Central memory CD8-positive, alpha-beta T cell (primary cell): Measurements from ENCODE around the gene GUCY2D.

Experiments
- ATAC-seq: fragments of 150-1000 bp; cut with Tn5 transposase; replicated peaks from 2 replicates; pipeline ENCODE4 v1.10.0; 2022; ENCODE audit warnings: mild to moderate bottlenecking, moderate FRiP score, moderate number of reproducible peaks; ENCODE audit not compliant: poor library complexity, severe bottlenecking; ENCODE audit errors: extremely low read depth
- DNase-seq, 2 donors: peaks; one replicate each; pipeline ENCODE4 v3.0.0; 2021; ENCODE audit warnings: low spot score in 2 of 2
- H3K27ac Mint-ChIP-seq: one replicate; pipeline ENCODE4 v1.8.0; 2022; ENCODE audit warnings: low read depth, mild to moderate bottlenecking, moderate library complexity, mixed read lengths
- H3K27me3 Mint-ChIP-seq: one replicate; pipeline ENCODE4 v1.8.0; 2022; ENCODE audit warnings: mixed read lengths
- H3K36me3 Mint-ChIP-seq: one replicate; pipeline ENCODE4 v1.8.0; 2022; ENCODE audit warnings: mild to moderate bottlenecking, moderate library complexity, mixed read lengths; ENCODE audit not compliant: insufficient read depth
- H3K4me1 Mint-ChIP-seq: one replicate; pipeline ENCODE4 v1.8.0; 2022; ENCODE audit warnings: mixed read lengths
- H3K4me3 Mint-ChIP-seq: one replicate; pipeline ENCODE4 v1.8.0; 2022; ENCODE audit warnings: mild to moderate bottlenecking, moderate library complexity, mixed read lengths
- H3K9me3 Mint-ChIP-seq: one replicate; pipeline ENCODE4 v1.8.0; 2022; ENCODE audit warnings: mixed read lengths

GUCY2D gene

GRCh38 chr17:8046929-8047768 lies 44.7 kb downstream of the GUCY2D start:
- Mint-ChIP-seq H3K4me3 (no peak overlapping the region), H3K36me3 (no peaks in the 10 kb centered on the region), H3K4me1 (no peaks in the 10 kb centered on the region), H3K27ac (no peak overlapping the region), H3K9me3 (no peaks in the 10 kb centered on the region), H3K27me3 (peaks cover 35% of the 10 kb centered on the region)
- DNase-seq (no peak), ATAC-seq (no peak)

- DNase-seq (no peak), ATAC-seq (no peak)
- Mint-ChIP-seq H3K27me3 (peaks cover 34% of the 10 kb centered on the region), H3K4me3 (no peak overlapping the region), H3K27ac (no peak overlapping the region), H3K36me3 (no peaks in the 10 kb centered on the region), H3K9me3 (no peaks in the 10 kb centered on the region), H3K4me1 (no peaks in the 10 kb centered on the region)
These were observed 45.3 kb downstream of the GUCY2D start for GRCh38 chr17:8047769-8048110.

GRCh38 chr17:8048236-8048635 lies 45.8 kb downstream of the GUCY2D start:
- ATAC-seq: no peak
- H3K9me3 Mint-ChIP-seq: no peaks in the 10 kb centered on the region
- H3K27me3 Mint-ChIP-seq: peaks cover 29% of the 10 kb centered on the region
- no peaks in the 10 kb centered on the region for H3K36me3 Mint-ChIP-seq
- no peak for DNase-seq
- H3K4me3 Mint-ChIP-seq: no peak overlapping the region
- H3K4me1 Mint-ChIP-seq: no peaks in the 10 kb centered on the region
- H3K27ac Mint-ChIP-seq: no peak overlapping the region

- DNase-seq (no peak), ATAC-seq (no peak)
- Mint-ChIP-seq H3K4me1 (no peaks in the 10 kb centered on the region), H3K27me3 (peaks cover 24% of the 10 kb centered on the region), H3K9me3 (no peaks in the 10 kb centered on the region), H3K36me3 (no peaks in the 10 kb centered on the region), H3K4me3 (no peak overlapping the region), H3K27ac (no peak overlapping the region)
These were observed 46.3 kb downstream of the GUCY2D start for GRCh38 chr17:8048736-8049135.

GRCh38 chr17:8051831-8052230 lies 49.4 kb downstream of the GUCY2D start:
- H3K4me1 Mint-ChIP-seq: peaks cover 5% of the 10 kb centered on the region
- no peak for DNase-seq
- no peaks in the 10 kb centered on the region for H3K36me3 Mint-ChIP-seq

GRCh38 chr17:8052256-8053252 lies 50.1 kb downstream of the GUCY2D start:
- H3K4me3 Mint-ChIP-seq: no peak overlapping the region

More at GRCh38 chr17:8051831-8052230, 49.4 kb downstream of the GUCY2D start:
- ATAC-seq: no peak
- Mint-ChIP-seq H3K27ac (no peak overlapping the region), H3K27me3 (peaks cover 5% of the 10 kb centered on the region), H3K4me3 (no peak overlapping the region), H3K9me3 (no peaks in the 10 kb centered on the region)

GRCh38 chr17:8053600-8053999 lies 51.2 kb downstream of the GUCY2D start:
- Mint-ChIP-seq H3K27me3 (peaks cover 2% of the 10 kb centered on the region), H3K27ac (no peak overlapping the region), H3K9me3 (no peaks in the 10 kb centered on the region), H3K36me3 (no peaks in the 10 kb centered on the region), H3K4me1 (peaks cover 6% of the 10 kb centered on the region), H3K4me3 (no peak overlapping the region)
- ATAC-seq: no peak
- no peak for DNase-seq

More at GRCh38 chr17:8052256-8053252, 50.1 kb downstream of the GUCY2D start:
- ATAC-seq: no peak
- DNase-seq: no peak
- no peak overlapping the region for H3K27ac Mint-ChIP-seq
- H3K4me1 Mint-ChIP-seq: peaks cover 6% of the 10 kb centered on the region
- no peaks in the 10 kb centered on the region for H3K9me3 Mint-ChIP-seq
- H3K36me3 Mint-ChIP-seq: no peaks in the 10 kb centered on the region
- no peaks in the 10 kb centered on the region for H3K27me3 Mint-ChIP-seq

- Mint-ChIP-seq H3K27ac (no peak overlapping the region), H3K4me1 (peaks cover 6% of the 10 kb centered on the region), H3K9me3 (no peaks in the 10 kb centered on the region), H3K36me3 (no peaks in the 10 kb centered on the region), H3K4me3 (no peak overlapping the region), H3K27me3 (peaks cover 25% of the 10 kb centered on the region)
- no peak for DNase-seq
- no peak for ATAC-seq
These were observed 53.4 kb downstream of the GUCY2D start for GRCh38 chr17:8055851-8056231.

- H3K36me3 Mint-ChIP-seq: no peaks in the 10 kb centered on the region
- peak; percentile 34 for ATAC-seq
- H3K27ac Mint-ChIP-seq: no peak overlapping the region
- no peak overlapping the region for H3K4me3 Mint-ChIP-seq
- peaks cover 6% of the 10 kb centered on the region for H3K4me1 Mint-ChIP-seq
- peaks cover 30% of the 10 kb centered on the region for H3K27me3 Mint-ChIP-seq
- no peaks in the 10 kb centered on the region for H3K9me3 Mint-ChIP-seq
- DNase-seq: no peak
These were observed 54.0 kb downstream of the GUCY2D start for GRCh38 chr17:8056232-8056975.

GRCh38 chr17:8056976-8057625 lies 54.7 kb downstream of the GUCY2D start:
- no peak overlapping the region for H3K27ac Mint-ChIP-seq
- peaks cover 37% of the 10 kb centered on the region for H3K27me3 Mint-ChIP-seq
- no peak for ATAC-seq
- H3K9me3 Mint-ChIP-seq: no peaks in the 10 kb centered on the region
- DNase-seq: no peak
- H3K4me3 Mint-ChIP-seq: no peak overlapping the region
- peaks cover 6% of the 10 kb centered on the region for H3K4me1 Mint-ChIP-seq
- H3K36me3 Mint-ChIP-seq: peaks cover 1% of the 10 kb centered on the region

GRCh38 chr17:8057691-8058114 lies 55.3 kb downstream of the GUCY2D start:
- Mint-ChIP-seq H3K4me1 (peaks cover 6% of the 10 kb centered on the region), H3K27ac (no peak overlapping the region), H3K9me3 (no peaks in the 10 kb centered on the region), H3K4me3 (no peak overlapping the region), H3K27me3 (peaks cover 43% of the 10 kb centered on the region), H3K36me3 (peaks cover 1% of the 10 kb centered on the region)
- ATAC-seq (peak; percentile 85), DNase-seq (peak in 1 of 2 donors; percentile 60)

GRCh38 chr17:8059131-8059530 lies 56.7 kb downstream of the GUCY2D start:
- DNase-seq (no peak), ATAC-seq (no peak)
- H3K9me3 Mint-ChIP-seq: no peaks in the 10 kb centered on the region
- H3K4me3 Mint-ChIP-seq: no peak overlapping the region
- H3K36me3 Mint-ChIP-seq: peaks cover 1% of the 10 kb centered on the region
- peaks cover 53% of the 10 kb centered on the region for H3K27me3 Mint-ChIP-seq
- no peak overlapping the region for H3K27ac Mint-ChIP-seq
- peaks cover 12% of the 10 kb centered on the region for H3K4me1 Mint-ChIP-seq
